ENCODE measurements around the gene ARHGDIB.

Gene ARHGDIB

DNA sequence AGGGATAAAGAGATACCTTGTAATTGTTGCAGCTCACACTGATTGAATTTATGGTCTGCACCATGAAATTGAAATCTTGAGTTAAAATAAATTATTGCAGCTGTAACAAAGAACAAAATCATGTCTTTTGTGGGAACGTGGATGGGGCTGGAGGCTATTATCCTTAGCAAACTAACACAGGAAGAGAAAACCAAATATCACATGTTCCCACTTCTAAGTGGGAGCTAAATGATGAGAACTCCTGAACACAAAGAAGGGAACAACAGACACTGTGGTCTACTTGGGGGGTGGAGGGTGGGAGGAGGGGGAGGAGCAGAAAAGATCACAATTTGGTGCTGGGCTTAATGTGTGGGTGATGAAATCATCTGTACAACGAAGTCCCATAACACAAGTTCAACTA is 45.7 kb downstream of the ARHGDIB start:
- TF ChIP-seq, protein P1, sequence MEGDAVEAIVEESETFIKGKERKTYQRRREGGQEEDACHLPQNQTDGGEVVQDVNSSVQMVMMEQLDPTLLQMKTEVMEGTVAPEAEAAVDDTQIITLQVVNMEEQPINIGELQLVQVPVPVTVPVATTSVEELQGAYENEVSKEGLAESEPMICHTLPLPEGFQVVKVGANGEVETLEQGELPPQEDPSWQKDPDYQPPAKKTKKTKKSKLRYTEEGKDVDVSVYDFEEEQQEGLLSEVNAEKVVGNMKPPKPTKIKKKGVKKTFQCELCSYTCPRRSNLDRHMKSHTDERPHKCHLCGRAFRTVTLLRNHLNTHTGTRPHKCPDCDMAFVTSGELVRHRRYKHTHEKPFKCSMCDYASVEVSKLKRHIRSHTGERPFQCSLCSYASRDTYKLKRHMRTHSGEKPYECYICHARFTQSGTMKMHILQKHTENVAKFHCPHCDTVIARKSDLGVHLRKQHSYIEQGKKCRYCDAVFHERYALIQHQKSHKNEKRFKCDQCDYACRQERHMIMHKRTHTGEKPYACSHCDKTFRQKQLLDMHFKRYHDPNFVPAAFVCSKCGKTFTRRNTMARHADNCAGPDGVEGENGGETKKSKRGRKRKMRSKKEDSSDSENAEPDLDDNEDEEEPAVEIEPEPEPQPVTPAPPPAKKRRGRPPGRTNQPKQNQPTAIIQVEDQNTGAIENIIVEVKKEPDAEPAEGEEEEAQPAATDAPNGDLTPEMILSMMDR (conservative IDR thresholded peaks at IDR 0.05; ENCODE audit: low read depth, low read length): no peak
- no peak for DNase-seq (ENCODE audit: low read depth)
- no peak overlapping the region for H3K4me3 ChIP-seq (ENCODE audit: low read depth, low read length)

DNA sequence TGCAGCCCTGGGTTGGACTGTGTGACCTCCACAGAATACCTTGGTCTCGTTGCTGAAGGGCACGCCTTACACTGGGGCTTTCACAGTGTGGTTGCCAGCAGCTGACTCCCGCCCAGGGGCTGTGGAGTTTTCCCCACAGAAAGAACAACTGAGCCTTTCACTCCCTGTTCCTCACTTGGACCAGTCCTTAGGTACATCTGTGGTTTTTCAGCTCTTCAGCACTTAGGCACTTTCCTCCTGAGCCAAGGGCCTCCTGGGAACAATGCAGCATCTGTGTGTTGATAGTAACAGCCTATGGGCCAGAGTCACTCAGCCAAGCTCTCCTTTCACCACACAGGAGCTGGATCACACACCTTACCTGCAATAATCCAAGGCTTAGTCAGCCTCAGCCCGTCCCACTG is 48.0 kb downstream of the ARHGDIB start:
- DNase-seq (ENCODE audit: low read depth): no peak
- TF ChIP-seq, protein P1 (conservative IDR thresholded peaks at IDR 0.05; ENCODE audit: low read depth, low read length): no peak
- H3K4me3 ChIP-seq (ENCODE audit: low read depth, low read length): no peak overlapping the region

DNA sequence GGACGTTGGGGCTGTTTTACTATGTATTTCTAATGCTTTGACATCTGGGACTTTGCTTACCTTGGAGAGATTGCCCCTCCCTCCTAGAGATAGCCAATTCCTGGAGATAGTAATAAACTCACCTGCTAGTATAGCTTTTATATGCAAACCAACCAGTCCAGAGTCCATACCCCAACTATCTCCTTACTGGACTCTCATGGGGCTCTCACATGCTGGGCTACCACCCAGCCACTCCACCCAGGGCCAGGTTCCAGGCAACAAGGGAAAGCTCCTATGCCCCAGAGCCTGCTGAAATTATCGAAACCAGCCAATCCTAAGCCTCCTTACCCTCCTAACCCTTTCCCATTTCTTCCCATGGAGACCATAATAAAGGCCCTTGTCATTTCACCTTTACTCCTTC is 50.3 kb downstream of the ARHGDIB start:
- TF ChIP-seq, protein P1 (conservative IDR thresholded peaks at IDR 0.05; ENCODE audit: low read depth, low read length): no peak
- no peak for DNase-seq (ENCODE audit: low read depth)
- H3K4me3 ChIP-seq (ENCODE audit: low read depth, low read length): no peak overlapping the region

DNA sequence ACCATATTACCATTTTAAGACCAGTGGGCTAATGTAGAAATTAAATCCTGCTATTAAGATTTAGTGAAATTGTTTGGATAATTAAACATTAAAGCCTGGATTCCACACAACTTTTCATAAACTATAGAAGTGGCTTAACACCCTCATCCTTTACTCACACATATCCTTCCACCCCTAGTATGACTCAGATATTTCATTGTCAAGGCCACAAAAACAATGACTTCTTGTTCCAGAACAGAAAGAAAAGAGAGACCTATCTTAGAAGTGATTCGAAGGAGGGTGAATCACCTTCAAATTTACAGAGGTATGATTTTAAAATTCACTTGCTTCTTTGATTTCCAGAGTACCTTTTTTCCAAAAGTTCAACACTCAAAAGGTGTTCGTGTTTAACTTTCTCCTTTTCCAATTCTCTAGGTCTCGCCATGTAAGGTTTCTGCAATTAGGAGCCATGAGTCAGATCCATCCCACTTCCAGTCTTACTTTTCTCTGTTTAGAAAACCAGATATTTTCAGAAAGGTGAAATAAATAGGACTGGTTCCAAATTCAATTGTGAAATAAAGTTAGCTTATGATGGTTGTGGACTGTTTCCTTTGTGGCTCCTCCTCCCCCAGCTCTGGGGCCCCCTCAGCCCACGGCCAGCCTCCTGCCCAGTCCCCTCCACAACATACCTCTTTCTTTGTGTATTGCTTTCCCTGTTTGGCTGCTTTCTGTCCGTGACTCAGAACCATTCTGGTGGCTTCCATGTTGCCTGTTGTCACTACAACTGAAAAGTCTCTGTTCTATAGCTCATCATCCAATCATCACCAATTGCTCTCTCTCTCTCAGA is 51.1 kb downstream of the ARHGDIB start:
- H3K4me3 ChIP-seq (ENCODE audit: low read depth, low read length): no peak overlapping the region
- DNase-seq (ENCODE audit: low read depth): peak; percentile 57
- TF ChIP-seq, protein P1 (conservative IDR thresholded peaks at IDR 0.05; ENCODE audit: low read depth, low read length): no peak

DNA sequence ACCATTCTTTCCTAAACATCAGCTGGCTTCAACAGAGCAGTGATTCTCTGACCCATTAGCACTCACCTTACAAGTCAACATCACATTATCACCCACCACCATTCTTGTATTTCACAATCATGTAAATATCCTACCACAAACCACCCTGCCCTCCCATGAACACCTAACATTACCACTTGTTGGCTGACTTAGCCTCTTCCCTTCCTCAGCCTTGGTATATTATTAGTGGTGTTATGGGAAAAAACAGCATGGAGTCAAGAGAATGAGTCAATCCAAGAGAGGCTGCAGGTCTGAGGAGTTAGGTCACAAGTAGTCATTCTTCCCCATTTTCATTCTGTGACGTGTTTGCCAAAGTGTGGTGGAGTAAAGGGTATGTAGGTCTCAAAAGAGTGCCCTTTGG is 53.4 kb downstream of the ARHGDIB start:
- DNase-seq (ENCODE audit: low read depth): no peak
- TF ChIP-seq, protein P1 (conservative IDR thresholded peaks at IDR 0.05; ENCODE audit: low read depth, low read length): no peak
- H3K4me3 ChIP-seq (ENCODE audit: low read depth, low read length): no peak overlapping the region

DNA sequence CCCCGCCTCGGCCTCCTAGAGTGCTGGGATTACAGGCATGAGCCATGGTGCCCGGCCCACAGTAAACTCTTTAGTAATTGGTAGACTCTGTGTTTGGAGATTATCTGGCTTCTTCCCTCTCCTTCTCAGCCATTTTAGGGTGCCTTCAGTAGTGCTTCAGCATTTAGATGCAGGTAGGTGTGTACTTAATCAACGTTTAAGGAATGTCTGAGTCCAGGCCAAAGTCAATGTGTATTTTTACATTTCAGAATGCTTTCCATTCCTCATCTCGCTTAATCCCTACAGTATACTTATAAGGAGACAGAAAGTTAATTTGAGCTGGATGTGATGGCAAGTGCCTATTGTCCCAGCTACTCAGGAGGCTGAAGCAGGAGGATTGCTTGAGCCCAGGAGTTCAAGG is 55.3 kb downstream of the ARHGDIB start:
- TF ChIP-seq, protein P1 (conservative IDR thresholded peaks at IDR 0.05; ENCODE audit: low read depth, low read length): no peak
- no peak overlapping the region for H3K4me3 ChIP-seq (ENCODE audit: low read depth, low read length)
- DNase-seq (ENCODE audit: low read depth): no peak

Measured in choroid plexus epithelial cell (primary cell).